Measurements from ENCODE around the gene KCNK15.

KCNK15 gene

GRCh38 chr20:44736170-44737021 is 9.3 kb upstream of the KCNK15 start:
- DNase-seq, result no peak

DNA sequence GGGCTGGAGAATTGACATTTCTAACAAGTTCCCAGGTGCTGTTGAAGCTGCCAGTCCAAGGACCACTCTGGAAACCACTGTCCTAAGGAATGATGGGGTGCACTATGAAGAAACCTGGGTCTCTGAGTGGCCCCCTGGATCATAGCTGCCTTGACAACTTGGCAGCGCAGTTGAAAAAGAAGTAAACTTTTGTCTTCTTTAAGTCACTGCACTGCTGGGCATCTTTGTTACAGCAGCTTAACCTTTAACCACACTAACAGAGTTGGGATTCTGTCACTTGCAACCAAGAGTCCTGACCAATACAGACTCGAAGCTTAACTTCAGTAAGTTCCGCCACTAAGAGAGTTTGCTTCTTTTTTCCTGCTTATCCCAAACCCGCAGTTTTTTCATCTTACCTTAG is 8.5 kb upstream of the KCNK15 start:
- DNase-seq, result no peak

GRCh38 chr20:44738813-44739477 is 6.7 kb upstream of the KCNK15 start:
- DNase-seq, result peak; percentile 7

DNA sequence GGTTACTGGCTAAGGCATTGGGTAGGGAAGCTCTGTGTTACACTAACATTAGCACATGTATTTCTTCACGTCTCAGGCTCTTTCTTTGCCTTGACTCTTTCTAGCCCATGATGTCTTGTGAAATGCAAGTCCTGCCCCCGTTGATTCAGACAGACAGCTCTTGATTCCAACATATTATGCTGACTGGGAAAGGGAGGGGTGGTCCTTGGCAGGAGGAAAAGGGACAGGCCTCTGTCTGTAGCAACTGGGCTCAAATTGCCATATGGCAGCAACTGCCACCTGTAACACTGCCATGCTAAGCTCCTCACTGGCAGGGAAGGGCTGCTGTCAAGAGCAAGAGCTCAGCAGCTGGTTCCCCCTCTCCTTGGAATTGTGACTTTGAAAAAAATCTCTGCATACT is 5.7 kb upstream of the KCNK15 start:
- no peak for DNase-seq

- DNase-seq, result no peak
These were observed 3.2 kb upstream of the KCNK15 start for GRCh38 chr20:44742304-44743079.

DNA sequence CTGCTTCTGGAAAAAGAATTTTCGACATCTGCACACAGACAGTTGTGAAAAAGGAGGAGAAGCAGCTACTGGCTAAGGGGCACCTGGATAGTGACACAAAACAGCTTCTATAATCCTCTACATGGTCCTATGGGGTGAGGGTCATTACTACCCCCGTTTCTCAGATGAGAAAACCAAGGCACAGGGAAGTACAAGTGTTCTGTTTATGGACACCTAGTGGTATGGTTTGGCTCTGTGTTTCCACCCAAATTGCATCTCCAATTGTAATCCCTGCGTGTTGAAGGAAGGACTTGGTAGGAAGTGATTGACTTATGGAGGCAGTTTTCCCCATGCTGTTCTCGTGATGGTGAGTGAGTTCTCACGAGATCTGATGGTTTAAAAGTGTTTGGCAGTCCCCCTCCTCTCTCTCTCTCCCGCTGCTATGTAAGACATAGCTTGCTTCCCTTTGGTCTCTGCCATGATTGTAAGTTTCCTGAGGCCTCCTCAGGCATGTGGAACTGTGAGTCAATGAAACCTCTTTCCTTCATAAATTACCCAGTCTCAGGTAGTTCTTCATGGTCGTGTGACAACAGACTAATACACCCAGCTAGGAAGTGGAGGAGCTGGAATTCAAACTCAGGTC is 2.5 kb upstream of the KCNK15 start:
- no peak for DNase-seq

DNA sequence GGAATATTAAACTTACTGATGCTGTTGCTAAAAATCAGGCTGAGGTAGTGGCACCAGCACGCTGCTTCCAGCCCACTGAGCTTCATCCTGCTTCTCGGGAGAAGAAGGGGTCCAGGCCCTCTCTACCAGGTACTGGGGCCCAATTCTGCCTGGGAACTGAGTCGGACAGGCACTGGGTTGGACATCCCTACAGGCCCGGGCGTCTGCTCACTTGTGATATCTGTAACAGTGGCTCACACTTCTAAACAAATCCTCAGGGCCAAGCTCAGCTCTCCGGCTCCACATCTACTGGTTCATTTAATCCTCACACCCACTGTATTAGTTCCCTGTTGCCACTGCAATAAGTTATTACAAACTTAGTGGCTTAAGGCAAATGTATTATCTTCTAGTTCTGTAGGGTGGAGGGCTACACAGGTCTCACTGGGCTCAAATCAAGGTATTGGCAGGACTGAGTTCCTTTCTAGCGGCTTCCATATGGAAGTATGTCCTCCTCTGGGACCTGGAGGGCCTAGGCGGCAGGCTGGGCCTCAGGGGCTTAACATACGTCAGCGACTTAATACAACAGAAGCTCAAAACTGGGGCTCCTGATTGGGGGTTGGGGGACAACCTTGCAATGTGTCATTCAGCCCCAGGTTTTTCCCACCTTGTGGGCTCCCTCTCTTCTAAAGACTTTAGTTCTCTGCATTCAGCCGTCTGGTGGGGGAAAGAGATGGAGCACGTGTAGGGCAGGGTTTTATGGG is 1.6 kb upstream of the KCNK15 start:
- DNase-seq, result no peak

- no peak for DNase-seq
These were observed 505 bp upstream of the KCNK15 start for GRCh38 chr20:44745122-44745597.

DNA sequence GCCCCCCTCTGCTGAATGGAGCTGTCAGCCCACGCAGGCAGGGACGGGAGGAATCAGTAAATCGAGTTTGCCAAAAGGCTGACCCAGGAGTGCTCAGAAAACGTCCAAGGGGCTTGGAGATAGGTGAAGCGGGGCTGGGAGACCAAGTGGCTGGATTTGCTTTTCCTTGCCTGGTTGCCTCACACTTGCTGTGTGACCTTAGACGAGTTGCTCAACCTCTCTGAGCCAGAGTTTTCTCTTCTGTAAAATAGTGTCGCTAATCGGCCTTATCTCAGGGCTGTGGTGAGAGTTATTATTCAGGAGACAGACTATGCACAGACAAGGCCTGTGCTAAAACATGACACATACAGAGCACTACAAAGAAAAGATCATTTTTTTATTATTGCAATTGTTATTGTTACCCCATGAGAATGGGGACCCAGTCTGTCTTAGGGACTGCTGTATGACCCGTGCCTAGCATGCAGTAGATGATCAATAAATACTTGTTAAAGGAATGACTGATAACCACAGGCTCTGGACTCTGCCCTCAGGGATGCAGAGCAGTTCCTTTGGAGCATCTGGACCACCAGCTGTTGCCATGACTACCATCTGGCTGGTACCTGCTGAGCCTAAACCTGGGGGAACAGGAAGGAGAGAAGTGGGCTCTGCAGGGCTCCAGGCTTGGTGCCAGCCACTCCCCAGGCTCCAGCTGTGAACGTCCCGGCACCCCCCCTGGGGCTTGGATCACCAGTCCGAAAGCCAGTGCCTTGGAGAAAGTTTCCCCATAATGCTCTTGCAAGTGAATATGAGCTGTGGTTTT is 901 bp downstream of the KCNK15 start:
- no peak for DNase-seq

GRCh38 chr20:44747166-44748004 is 1.7 kb downstream of the KCNK15 start:
- DNase-seq, result peak; percentile 25

- DNase-seq, result no peak
These were observed 2.3 kb downstream of the KCNK15 start for GRCh38 chr20:44748005-44748370.

DNA sequence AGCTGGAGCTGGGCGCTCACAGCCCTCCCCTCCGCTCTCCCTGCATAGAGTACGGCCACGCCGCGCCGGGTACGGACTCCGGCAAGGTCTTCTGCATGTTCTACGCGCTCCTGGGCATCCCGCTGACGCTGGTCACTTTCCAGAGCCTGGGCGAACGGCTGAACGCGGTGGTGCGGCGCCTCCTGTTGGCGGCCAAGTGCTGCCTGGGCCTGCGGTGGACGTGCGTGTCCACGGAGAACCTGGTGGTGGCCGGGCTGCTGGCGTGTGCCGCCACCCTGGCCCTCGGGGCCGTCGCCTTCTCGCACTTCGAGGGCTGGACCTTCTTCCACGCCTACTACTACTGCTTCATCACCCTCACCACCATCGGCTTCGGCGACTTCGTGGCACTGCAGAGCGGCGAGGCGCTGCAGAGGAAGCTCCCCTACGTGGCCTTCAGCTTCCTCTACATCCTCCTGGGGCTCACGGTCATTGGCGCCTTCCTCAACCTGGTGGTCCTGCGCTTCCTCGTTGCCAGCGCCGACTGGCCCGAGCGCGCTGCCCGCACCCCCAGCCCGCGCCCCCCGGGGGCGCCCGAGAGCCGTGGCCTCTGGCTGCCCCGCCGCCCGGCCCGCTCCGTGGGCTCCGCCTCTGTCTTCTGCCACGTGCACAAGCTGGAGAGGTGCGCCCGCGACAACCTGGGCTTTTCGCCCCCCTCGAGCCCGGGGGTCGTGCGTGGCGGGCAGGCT is 4.6 kb downstream of the KCNK15 start:
- no peak for DNase-seq

DNA sequence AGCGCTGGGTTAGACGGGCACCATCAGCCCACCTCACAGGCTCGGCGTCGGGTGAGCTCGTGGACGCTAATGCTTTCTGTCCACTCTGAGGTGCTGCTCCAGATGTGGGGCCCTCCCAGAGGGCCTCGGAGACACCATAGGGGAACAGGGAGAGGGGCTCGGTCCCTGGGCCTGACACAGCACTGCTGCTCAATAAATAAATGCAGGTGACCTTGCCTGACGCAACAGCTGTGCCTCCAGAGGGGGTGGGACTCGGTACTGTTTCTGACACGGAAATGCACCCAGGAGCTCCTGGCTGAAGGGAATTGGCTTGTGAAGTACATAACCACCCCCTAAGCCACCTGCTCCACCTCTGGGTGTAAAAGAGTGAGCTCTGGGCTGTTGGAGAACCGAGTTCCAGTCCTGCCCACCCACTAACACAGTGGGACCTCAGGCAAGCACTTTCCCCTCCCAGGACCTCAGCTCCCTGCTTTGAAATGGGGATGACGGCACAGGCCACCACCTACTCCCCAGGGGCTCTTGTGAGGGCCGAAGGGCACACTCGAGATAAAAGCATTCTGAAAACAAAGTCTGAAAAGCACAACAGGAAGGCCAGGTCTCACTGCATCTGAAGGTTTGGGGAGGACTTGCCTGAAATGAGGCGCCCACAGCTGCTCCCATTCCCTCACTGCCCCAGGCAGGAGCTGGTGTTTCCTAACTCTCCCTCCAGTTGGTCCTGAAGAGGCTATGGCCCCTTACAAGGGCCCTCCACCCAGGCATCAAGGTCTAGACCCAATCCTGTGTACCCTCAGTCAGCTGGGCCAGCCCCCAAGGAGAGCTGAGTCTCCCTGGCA is 6.7 kb downstream of the KCNK15 start:
- DNase-seq, result no peak

DNA sequence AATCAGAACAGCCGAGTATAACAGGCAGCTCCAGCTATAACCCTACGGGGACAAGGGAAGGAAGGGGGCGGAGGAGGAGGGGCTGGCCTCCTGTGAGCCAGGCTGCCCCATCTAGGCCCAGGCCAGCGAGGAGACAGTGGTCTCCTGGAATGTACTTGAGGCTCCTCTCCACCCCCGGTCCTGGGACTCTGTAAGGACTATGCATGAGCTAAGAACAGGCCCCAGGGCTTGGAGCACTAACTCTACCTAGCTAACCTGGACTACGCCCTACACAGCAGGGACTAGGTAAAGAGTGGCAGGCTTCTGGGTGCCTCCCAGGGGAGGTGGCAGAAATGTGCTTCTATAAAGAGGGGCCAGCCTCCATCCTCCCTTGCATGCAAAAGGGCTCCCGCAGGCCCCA is 8.9 kb downstream of the KCNK15 start:
- no peak for DNase-seq

DNA sequence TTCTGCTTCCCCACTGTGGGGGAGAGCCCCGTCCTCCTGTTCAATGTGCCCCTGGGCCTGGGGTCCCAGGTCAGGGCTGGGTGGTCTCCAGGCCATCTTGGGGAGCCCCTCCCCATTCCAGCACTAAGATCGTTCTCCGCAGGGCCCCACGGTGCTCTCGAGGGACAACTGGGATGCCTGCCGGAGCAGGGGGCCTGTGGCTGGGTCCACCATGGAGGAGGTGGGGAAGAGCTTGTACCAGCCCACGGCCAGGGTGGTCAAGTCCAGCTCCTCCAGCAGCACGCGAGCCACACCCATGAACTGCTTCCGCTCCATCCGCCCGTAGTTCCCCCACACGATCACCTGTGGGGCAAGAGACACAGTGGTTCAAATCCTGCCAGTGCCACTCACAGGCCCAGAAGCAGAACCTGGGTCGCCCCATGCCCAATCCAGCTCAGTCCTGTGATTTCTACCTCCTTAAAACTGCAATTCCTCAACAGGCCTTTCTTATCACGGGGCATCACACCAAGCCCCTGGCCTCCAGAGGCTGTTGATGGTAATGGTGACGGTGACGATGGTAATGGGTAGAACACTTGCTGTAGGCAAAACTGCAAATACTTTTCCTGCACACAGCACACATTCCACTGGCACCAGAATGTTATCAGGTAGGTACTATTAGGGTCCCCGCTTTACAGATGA is 10.5 kb downstream of the KCNK15 start:
- DNase-seq, result no peak

DNA sequence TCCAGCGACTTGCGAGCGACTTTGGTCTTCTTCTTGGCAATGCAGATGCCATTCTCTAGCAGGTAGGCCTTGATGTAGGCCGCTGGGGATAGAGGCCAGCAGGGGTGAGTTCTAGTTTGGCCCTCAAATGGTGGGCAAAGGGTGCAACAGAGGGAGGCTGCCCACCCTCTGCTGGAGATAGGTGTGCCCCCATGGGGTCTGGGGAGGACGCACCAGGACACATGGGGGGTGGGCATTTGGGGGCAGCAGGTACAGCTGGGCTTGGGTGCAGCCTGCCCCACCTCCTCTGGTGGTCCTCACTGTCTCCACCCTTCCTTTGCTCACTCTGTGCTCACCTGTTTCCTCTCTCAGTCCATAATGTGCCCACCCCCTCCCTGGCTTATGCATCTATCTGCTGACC is 11.3 kb downstream of the KCNK15 start:
- no peak for DNase-seq

DNA sequence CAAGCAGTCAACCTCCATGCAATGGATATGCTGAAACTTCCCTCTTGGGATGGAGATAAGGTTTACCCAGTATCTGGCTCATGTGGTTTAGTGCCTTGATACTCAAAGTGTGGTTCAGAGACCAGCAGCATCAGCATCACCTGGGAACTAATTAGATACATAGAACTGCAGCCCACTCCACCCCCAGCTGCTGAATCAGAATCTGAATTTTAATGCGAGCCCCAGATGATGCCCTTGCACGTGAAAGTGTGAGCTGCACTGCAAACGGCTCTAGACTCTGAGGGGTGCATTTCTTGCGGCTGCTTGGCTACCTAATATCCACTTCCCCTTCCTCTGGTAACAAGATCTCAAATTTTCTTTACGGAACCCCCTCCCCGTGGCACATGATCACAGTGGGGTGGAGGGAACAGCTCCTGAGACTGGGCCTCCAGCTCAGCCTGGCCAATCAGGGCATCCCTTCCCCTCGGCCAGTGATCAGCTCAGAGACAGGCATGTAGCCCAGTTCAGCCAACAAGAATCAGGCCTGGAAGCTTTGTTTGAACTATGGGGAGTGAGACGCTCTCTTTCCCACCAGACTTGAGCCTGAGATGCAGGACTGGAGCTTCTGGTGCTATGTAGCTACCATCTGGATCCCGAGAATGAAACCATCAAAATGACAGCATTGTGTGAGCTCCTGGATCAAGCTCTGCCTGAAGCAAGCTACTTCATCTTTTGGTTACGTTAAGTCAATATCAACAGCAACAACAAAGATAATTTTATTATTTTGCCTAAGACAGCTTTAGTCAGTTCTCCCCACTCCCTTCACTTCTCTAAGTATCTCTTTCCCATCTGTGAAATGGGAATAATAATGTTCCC is 12.8 kb downstream of the KCNK15 start:
- no peak for DNase-seq

All from T-helper 9 cell (primary cell).